BE2C (cell line): ENCODE measurements around the gene SNX9.

Experiments used
- DNase-seq: peaks from one replicate; pipeline ENCODE4 v3.0.0-alpha.2; 2020
- H3K27me3 ChIP-seq: fragments of 250-450 bp; sonication (Bioruptor Pico); 2 replicates; pipeline ENCODE4 v1.5.1; 2020; ENCODE audit warnings: mild to moderate bottlenecking
- H3K36me3 ChIP-seq: fragments of 250-450 bp; sonication (Bioruptor Pico); 2 replicates; pipeline ENCODE4 v1.5.1; 2020; ENCODE audit warnings: mild to moderate bottlenecking
- H3K4me1 ChIP-seq: fragments of 250-450 bp; sonication (Bioruptor Pico); 2 replicates; pipeline ENCODE4 v1.5.1; 2020
- H3K4me3 ChIP-seq: 2 replicates; pipeline ENCODE4 v1.5.1; 2011; ENCODE audit warnings: low read depth, low read length
- H3K9me3 ChIP-seq: fragments of 250-450 bp; sonication (Bioruptor Pico); 2 replicates; pipeline ENCODE4 v1.5.1; 2020
- CTCF ChIP-seq: IDR thresholded peaks from 2 replicates; pipeline ENCODE4 v1.5.1; 2012; ENCODE audit warnings: mild to moderate bottlenecking, low read depth, low read length

The SNX9 gene

GRCh38 chr6:157779705-157780604 is 43.1 kb upstream of the SNX9 start:
- TF ChIP-seq CTCF = no peak
- Histone ChIP-seq H3K9me3 (no peaks in the 10 kb centered on the region), H3K4me3 (no peak overlapping the region), H3K4me1 (no peaks in the 10 kb centered on the region), H3K27me3 (no peaks in the 10 kb centered on the region), H3K36me3 (no peaks in the 10 kb centered on the region)
- DNase-seq = no peak

- H3K4me1 ChIP-seq = no peaks in the 10 kb centered on the region
- H3K36me3 ChIP-seq = no peaks in the 10 kb centered on the region
- no peak for TF ChIP-seq CTCF
- H3K9me3 ChIP-seq = no peaks in the 10 kb centered on the region
- H3K27me3 ChIP-seq = no peaks in the 10 kb centered on the region
- no peak for DNase-seq
- no peak overlapping the region for H3K4me3 ChIP-seq
These were observed 37.4 kb upstream of the SNX9 start for GRCh38 chr6:157785636-157786035.

- no peaks in the 10 kb centered on the region for H3K9me3 ChIP-seq
These were observed 36.8 kb upstream of the SNX9 start for GRCh38 chr6:157786221-157786620.

GRCh38 chr6:157787080-157787479 is 36.0 kb upstream of the SNX9 start:
- TF ChIP-seq CTCF = no peak
- Histone ChIP-seq H3K4me3 (no peak overlapping the region), H3K27me3 (no peaks in the 10 kb centered on the region), H3K9me3 (no peaks in the 10 kb centered on the region), H3K4me1 (no peaks in the 10 kb centered on the region), H3K36me3 (no peaks in the 10 kb centered on the region)
- no peak for DNase-seq

More at GRCh38 chr6:157786221-157786620, 36.8 kb upstream of the SNX9 start:
- Histone ChIP-seq H3K4me1 (no peaks in the 10 kb centered on the region), H3K4me3 (no peak overlapping the region), H3K36me3 (no peaks in the 10 kb centered on the region), H3K27me3 (no peaks in the 10 kb centered on the region)
- no peak for DNase-seq
- no peak for TF ChIP-seq CTCF

- Histone ChIP-seq H3K27me3 (no peaks in the 10 kb centered on the region), H3K4me1 (no peaks in the 10 kb centered on the region), H3K36me3 (no peaks in the 10 kb centered on the region), H3K4me3 (no peak overlapping the region), H3K9me3 (no peaks in the 10 kb centered on the region)
- DNase-seq = no peak
- no peak for TF ChIP-seq CTCF
These were observed 34.9 kb upstream of the SNX9 start for GRCh38 chr6:157788180-157788579.

- Histone ChIP-seq H3K9me3 (no peaks in the 10 kb centered on the region), H3K4me1 (no peaks in the 10 kb centered on the region), H3K4me3 (no peak overlapping the region), H3K36me3 (no peaks in the 10 kb centered on the region), H3K27me3 (no peaks in the 10 kb centered on the region)
- TF ChIP-seq CTCF = no peak
- no peak for DNase-seq
These were observed 33.7 kb upstream of the SNX9 start for GRCh38 chr6:157789297-157789696.
